Esophagus squamous epithelium (tissue), 4 donors: Measurements from ENCODE around the gene MEGF6.

ENCODE experiments used
- POLR2A ChIP-seq, 4 donors: fragments of 450-650 bp; IDR thresholded peaks; one replicate each; pipeline ENCODE4 v1.6.1; 2017; ENCODE audit warnings: antibody characterized with exemption in 4 of 4, mild to moderate bottlenecking in 4 of 4, moderate library complexity in 3 of 4
- TF ChIP-seq, protein P1 (sequence below), 6 experiments: fragments of 450-650 bp in 4 of 6; fragments of 200-600 bp in 2 of 6; sonication (generic) in 2 of 6; IDR thresholded peaks; one replicate each; pipeline ENCODE4 v1.5.1; 2016 to 2019; ENCODE audit warnings: antibody characterized with exemption in 6 of 6, mild to moderate bottlenecking in 4 of 6, moderate library complexity in 4 of 6

- TF ChIP-seq, protein P1, sequence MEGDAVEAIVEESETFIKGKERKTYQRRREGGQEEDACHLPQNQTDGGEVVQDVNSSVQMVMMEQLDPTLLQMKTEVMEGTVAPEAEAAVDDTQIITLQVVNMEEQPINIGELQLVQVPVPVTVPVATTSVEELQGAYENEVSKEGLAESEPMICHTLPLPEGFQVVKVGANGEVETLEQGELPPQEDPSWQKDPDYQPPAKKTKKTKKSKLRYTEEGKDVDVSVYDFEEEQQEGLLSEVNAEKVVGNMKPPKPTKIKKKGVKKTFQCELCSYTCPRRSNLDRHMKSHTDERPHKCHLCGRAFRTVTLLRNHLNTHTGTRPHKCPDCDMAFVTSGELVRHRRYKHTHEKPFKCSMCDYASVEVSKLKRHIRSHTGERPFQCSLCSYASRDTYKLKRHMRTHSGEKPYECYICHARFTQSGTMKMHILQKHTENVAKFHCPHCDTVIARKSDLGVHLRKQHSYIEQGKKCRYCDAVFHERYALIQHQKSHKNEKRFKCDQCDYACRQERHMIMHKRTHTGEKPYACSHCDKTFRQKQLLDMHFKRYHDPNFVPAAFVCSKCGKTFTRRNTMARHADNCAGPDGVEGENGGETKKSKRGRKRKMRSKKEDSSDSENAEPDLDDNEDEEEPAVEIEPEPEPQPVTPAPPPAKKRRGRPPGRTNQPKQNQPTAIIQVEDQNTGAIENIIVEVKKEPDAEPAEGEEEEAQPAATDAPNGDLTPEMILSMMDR (IDR thresholded peaks at IDR 0.05) = no peak
- TF ChIP-seq POLR2A (IDR thresholded peaks at IDR 0.05) = no peak
Measured at GRCh38 chr1:3645666-3646355, 34.5 kb upstream of the MEGF6 start.
